K562 (cell line): ENCODE measurements around the gene GALNT18.

Experiments
- CTCF ChIP-seq, 3 experiments: IDR thresholded peaks in 2 of 3; conservative IDR thresholded peaks in 1 of 3; 2 replicates each; pipeline ENCODE4 v1.5.1; 2011 to 2012; ENCODE audit warnings: low read length in 3 of 3, mild to moderate bottlenecking in 3 of 3, control low read depth in 2 of 3, improper control_type of control experiment in 1 of 3, inconsistent platforms in 1 of 3, low read depth in 1 of 3, mixed read lengths in 1 of 3, moderate library complexity in 1 of 3; ENCODE audit not compliant: insufficient read depth in 2 of 3
- JUNB ChIP-seq: fragments of 450-650 bp; formaldehyde crosslinking; conservative IDR thresholded peaks from 2 replicates; pipeline ENCODE4 v1.4.0; 2020; ENCODE audit warnings: mild to moderate bottlenecking
- MLX ChIP-seq, 2 experiments: fragments of 450-650 bp in 1 of 2; sonication (generic) in 1 of 2; formaldehyde crosslinking; conservative IDR thresholded peaks; 2 replicates each; pipeline versions ENCODE4 v1.4.0 to v1.8.1; 2020 to 2022; ENCODE audit warnings: mild to moderate bottlenecking in 1 of 2, missing genetic modification reagents in 1 of 2
- POLR2AphosphoS5 ChIP-seq: IDR thresholded peaks from 2 replicates; pipeline ENCODE4 v1.6.1; 2011; ENCODE audit warnings: mild to moderate bottlenecking, low read depth, low read length, moderate library complexity; ENCODE audit not compliant: control insufficient read depth, insufficient read depth
- POLR3A ChIP-seq: IDR thresholded peaks from 2 replicates; pipeline ENCODE4 v1.6.1; 2011; ENCODE audit warnings: borderline replicate concordance, mild to moderate bottlenecking, moderate library complexity; ENCODE audit not compliant: insufficient read length, insufficient read depth; ENCODE audit errors: extremely low read depth
- SP2 ChIP-seq: IDR thresholded peaks from 2 replicates; pipeline ENCODE4 v1.6.1; 2011; ENCODE audit warnings: mild to moderate bottlenecking, low read depth, low read length, moderate library complexity; ENCODE audit not compliant: poor library complexity, severe bottlenecking; ENCODE audit errors: extremely low read depth
- USF1 ChIP-seq: sonication (generic); formaldehyde crosslinking; IDR thresholded peaks from 2 replicates; pipeline ENCODE4 v1.9.0; 2022; ENCODE audit warnings: mild to moderate bottlenecking, missing genetic modification reagents
- ZBTB17 ChIP-seq: fragments of 450-650 bp; formaldehyde crosslinking; IDR thresholded peaks from 2 replicates; pipeline ENCODE4 v1.4.0; 2020; ENCODE audit warnings: mild to moderate bottlenecking

GRCh38 chr11:11425806-11426205, 196.0 kb downstream of the GALNT18 start:
- TF ChIP-seq MLX (CRISPR knock-in tag; conservative IDR thresholded peaks at IDR 0.05) = no peak
- no peak for TF ChIP-seq POLR3A
- no peak for TF ChIP-seq ZBTB17 (CRISPR knock-in tag)
- no peak for TF ChIP-seq CTCF (IDR thresholded peaks at IDR 0.05 in 2 of 3, conservative IDR thresholded peaks at IDR 0.05 in 1 of 3; ENCODE audit: insufficient read depth in 2 of 3, low read depth in 1 of 3, low read length in 3 of 3)
- no peak for TF ChIP-seq JUNB
- TF ChIP-seq SP2 = no peak
- no peak for TF ChIP-seq POLR2AphosphoS5
- TF ChIP-seq USF1 (CRISPR knock-in tag) = no peak
